NCI-H1092 treated with DMSO at 0.1 percent for 48 hours (cell line): ENCODE results near the gene RTN1.

Experiments
- DNase-seq: peaks from one replicate; lab custom pipeline; 2025; lab: John Stamatoyannopoulos, UW

RTN1 gene

DNA sequence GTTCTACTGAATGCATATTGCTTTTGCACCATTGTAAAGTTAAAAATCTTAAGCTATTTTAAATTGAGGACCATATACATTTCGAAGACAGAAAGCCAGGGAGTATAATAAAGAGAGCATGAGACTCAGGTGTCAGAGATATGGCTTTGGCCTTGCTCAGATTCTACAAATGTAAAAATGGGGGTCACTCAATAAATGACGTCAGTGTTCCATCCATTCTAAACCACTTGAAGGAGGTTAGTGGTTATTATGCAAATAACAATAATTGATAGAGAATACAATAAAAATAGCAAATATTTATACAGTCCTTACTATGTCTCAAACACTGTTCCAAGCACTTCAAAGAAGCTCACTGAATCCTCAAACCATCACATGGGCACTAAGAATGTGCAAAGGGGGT, 20.1 kb downstream of the RTN1 start:
- DNase-seq, result no peak

GRCh38 chr14:59849411-59850130, 21.0 kb downstream of the RTN1 start:
- DNase-seq, result no peak

DNA sequence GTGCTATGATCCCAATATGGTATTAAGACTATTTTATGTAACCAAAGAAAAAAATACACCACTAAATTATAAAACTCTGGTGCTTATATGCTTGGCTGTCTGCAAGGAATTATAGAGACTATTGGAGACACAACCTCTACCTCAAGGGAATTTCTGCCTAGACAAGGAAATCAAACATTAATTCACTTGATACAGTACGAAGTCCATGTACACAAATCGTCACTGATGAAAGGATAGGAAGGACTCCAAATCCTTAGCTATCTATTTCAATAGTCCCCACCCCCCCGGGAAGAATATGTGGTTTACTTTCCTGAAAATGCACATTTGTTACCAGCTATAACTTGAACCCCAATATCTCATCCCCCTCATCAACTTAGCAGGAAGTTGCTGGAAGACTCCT, 21.9 kb downstream of the RTN1 start:
- DNase-seq, result no peak

GRCh38 chr14:59847711-59848110, 22.9 kb downstream of the RTN1 start:
- peak; percentile 4 for DNase-seq

DNA sequence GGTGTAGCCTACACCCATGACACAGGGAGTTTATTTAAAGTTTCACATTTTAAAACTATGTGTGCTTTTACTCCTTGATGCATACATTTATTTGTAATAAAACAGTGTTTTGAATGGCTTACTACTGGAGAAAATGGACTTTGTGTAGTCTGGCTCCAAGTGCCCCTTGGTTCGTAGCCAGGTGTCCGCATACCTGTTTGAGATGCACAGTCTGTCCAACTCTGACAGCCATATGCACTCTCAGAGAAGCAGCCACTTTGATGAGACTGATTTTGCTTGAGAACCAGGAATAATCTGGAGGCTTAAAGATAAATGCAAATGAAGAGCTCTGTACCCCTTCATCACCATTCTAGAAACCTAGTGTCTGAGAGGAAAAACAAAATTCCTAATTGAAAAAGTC, 24.0 kb downstream of the RTN1 start:
- DNase-seq, result no peak

GRCh38 chr14:59845245-59845644, 25.3 kb downstream of the RTN1 start:
- DNase-seq, result no peak

- no peak for DNase-seq
These were observed 26.3 kb downstream of the RTN1 start for GRCh38 chr14:59844186-59844812.

DNA sequence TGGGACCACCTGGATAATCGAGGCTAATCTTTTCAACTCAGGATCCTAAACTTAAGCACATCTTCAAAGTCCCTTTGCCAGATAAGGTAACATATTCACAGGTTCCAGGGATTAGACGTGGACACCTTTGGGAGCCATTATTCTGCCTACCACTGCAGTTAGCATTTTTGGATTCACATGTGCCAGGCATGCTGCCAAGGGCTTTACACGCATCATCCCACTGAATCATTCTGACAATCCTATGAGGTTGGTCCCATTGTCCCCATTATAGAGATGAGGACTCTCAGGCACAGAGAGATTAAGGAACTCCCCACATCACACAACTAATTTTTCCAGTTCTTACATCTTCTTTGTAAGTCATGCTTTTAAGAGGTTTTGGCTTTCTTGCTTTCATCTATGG, 34.5 kb downstream of the RTN1 start:
- no peak for DNase-seq

DNA sequence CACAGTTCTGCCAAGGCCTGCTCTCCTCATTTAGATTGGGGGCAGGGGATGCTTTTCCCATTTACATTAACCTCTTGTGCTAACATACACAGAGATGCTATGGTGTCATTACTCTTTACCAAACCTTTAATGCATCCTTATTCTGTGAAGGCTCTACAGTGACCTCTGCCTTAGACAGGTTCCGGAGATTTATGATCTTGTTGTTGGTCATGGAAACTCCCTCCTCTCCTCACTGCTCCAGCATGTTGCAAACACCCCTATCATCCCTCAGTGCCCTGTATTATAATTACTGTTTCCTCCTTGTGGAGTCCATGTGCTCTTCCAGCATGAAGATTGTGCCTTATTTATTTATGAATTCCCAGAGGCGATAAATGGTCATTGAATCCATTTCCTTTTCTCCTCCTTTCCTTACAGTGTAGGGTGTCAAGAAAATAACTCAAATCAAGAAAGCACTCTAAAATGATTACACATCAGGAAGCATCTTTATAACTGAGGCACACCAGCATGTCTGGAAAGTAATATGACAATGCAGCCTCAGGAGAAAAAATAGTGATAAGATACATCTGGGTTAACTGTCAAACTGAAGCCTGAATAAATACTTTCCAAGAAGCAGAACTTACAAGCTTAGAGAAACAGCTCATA, 37.8 kb downstream of the RTN1 start:
- DNase-seq, result no peak

- no peak for DNase-seq
These were observed 39.4 kb downstream of the RTN1 start for GRCh38 chr14:59831121-59831730.

- DNase-seq, result no peak
These were observed 40.2 kb downstream of the RTN1 start for GRCh38 chr14:59830338-59830734.

DNA sequence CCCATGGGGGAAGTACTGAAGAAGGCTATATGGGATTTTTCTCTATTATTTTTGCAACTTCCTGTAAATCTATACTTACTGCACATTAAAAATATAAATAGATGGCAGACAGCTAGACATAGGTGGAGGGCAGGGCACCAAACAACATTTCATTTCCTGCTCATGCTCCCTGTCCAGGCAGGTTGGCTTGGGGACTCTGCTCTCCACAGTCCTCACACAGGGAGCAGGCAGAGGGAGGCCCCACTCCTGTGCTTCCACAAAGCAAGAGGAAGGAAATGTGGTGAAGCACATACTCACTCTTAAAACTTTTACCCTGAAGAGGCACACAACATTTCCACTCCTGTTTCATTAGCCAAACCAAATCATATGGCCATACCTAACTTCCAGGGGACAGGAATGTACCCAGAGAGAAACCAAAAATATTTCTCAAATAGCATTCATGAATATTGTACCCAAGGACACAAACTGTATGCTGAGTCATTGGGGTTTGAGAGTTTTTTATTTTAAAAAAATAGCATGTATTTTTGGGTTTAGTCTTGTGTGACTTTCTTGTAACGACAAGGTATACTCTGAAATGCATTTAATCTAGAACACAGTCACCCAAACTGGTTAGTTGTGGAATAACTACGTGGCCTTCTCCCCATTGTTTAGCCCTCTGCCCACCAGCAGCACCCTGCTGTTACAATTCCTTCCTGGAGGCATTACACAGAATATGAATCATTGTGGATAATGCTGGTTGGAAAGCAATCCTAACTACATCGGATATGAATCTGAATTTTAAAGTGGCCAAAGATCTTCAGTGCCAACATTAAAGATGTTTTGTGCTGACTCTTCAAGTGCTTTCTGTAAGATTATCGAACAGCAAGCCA, 40.9 kb downstream of the RTN1 start:
- no peak for DNase-seq

DNA sequence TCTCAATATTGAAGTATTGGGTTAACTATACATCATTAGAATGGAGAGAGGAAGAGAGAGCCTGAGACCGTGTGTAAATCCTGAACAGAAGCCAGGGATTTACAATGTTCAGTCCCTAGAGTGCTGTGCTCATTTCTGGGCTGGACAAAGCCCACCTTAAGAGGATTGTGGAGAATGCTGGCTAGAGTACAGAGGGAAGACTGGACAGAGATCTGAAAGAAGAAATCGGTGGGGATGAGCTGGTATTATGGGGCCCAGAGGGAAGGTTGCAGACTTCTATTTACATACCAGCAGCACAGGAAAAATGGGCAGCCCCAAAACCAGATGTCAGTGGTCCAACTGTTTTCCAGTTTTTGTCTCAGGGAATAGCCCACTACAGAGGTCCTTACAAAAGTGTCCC, 42.3 kb downstream of the RTN1 start:
- no peak for DNase-seq

DNA sequence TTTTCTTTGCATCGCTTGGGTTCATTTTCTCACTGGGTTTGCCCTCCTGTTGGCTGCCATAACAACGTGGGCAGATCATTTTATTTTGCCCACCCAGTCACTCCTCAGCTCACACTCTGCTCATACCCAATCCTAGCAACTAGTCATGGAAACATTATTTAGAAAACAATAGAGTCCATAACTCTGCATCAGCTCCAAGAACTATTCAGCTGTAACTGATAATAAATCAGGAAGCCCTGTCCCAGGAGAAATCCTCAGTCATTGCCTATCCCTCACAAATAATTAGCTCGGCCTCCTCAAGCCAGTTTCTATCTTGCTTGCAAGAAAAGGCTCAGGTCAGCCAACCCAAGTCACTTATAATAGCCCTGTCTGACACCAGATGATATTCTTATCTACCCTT, 43.2 kb downstream of the RTN1 start:
- no peak for DNase-seq

- no peak for DNase-seq
These were observed 44.4 kb downstream of the RTN1 start for GRCh38 chr14:59826150-59826549.

- DNase-seq, result no peak
These were observed 47.4 kb downstream of the RTN1 start for GRCh38 chr14:59823179-59823578.

DNA sequence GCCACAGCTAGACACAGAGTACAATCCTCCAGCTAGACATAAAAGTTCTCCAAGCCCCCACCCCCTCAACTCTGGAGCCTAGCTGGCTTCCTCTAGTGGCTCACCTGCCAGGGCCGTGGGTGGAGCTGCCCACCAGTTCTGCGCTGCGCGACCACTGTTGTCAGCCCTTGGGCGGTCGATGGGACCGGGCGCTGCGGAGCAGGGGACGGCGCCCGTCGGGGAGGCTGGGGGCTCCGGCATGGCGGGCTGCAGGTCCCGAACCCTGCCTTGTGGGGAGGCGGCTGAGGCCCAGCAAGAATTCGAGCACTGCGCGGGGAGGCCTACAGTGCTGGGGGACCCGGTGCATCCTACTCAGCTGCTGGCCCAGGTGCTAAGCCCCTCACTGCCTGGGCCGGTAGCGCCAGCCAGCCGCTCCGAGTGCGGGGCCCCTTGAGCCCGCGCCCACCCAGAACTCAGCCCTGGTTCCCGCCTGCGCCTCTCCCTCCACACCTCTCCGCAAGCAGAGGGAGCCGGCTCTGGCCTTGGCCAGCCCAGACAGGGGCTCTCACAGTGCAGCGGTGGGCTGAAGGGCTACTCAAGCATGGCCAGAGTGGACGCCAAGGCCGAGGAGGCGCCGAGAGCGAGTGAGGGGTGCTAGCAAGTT, 51.0 kb downstream of the RTN1 start:
- no peak for DNase-seq

- no peak for DNase-seq
These were observed 53.6 kb downstream of the RTN1 start for GRCh38 chr14:59816941-59817340.

- no peak for DNase-seq
These were observed 55.6 kb downstream of the RTN1 start for GRCh38 chr14:59814988-59815387.

DNA sequence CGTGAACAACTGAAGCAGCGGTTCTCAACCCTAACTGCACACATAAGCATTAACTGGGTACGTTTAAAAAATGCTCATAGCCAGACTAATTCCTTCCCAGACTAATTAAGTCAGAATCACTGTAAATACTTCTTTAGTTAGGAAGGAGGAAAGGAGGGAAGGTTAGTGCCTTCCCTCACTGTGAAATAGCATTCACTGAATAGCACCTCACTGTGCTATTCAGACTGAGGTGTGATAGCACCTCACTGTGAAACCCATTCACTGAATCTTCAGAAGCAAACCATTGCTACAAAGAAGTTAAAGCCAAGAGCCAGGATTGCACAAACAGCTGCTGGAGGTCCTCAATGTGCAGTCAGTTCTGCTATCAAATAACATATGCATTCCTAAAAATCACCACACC, 58.8 kb downstream of the RTN1 start:
- DNase-seq, result no peak

DNA sequence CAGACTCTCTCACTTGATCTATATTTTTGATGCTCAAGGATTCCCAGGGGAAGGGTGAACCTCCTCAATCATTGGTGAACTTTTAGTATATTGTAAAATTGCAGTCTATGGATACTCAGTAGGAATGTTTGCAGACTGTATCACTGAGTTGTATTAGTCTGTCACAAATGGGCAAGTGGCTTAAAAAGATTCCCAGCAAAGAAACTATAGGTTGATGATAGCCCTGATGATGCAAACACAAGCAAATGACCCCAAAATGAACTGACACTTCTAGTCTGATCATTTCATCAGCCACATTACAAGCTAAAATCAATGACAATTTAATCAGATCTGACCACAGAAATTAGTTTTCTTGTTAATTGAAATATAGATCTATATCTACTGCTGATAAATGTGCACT, 59.5 kb downstream of the RTN1 start:
- no peak for DNase-seq
